Activated CD4-positive, alpha-beta T cell treated with anti-CD3 and anti-CD28 coated beads, Interleukin-2, amount 10 ng/mL, durations not matched to agents 24 days and 14 days (primary cell): ENCODE results near the gene SGCD. TPM values are rescaled to one million over a fixed set of nuclear protein-coding genes. Genes with fewer than 3 reads are reported as not detected.

Experiments used
- DNase-seq: peaks from one replicate; pipeline ENCODE4 v3.0.0; 2022
- H3K27ac Mint-ChIP-seq: one replicate; pipeline ENCODE4 v1.8.0; 2022; ENCODE audit warnings: mild to moderate bottlenecking, mixed read lengths
- H3K27me3 Mint-ChIP-seq: one replicate; pipeline ENCODE4 v1.8.0; 2022; ENCODE audit warnings: mixed read lengths
- H3K36me3 Mint-ChIP-seq: one replicate; pipeline ENCODE4 v1.8.0; 2022; ENCODE audit warnings: low read depth, mild to moderate bottlenecking, mixed read lengths
- H3K4me1 Mint-ChIP-seq: one replicate; pipeline ENCODE4 v1.8.0; 2021; ENCODE audit warnings: mixed read lengths
- H3K4me3 Mint-ChIP-seq: one replicate; pipeline ENCODE4 v1.8.0; 2022; ENCODE audit warnings: mild to moderate bottlenecking, moderate library complexity, mixed read lengths
- H3K9me3 Mint-ChIP-seq: one replicate; pipeline ENCODE4 v1.8.0; 2021; ENCODE audit warnings: mixed read lengths
- intact Hi-C: fragments of 100-400 bp; cut with micrococcal nuclease; formaldehyde crosslinking; loops from one replicate; pipeline ENCODE4 v1.15.1; 2023
- total RNA-seq: library from RNA; stranded (reverse); gene quantifications from 2 replicates; pipeline ENCODE4 v1.2.3, GENCODE V29; 2022

The SGCD gene
- total RNA-seq, 1 donor from 2014 or later = not detected

DNA sequence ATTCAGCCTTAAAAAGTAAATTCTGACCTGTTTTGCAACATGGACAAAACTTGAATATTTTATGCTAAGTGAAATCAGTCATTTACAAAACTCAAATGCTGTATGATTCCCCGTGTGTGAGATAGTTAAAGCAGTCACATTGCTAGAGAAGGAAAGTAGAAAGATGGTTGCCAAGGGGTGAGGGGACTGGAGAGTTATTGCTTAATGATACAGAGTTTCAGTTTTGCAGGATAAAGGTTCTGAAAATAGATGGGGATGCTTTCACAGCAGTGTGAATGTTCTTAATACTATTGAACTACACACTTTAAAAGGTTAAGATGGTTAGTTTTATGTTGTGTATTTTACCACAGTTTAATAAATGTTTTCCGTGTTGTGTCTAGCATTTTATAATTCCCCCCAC is 51.2 kb downstream of the SGCD start:
- Mint-ChIP-seq H3K27ac (no peak overlapping the region), H3K4me3 (no peak overlapping the region), H3K27me3 (peaks cover 25% of the 10 kb centered on the region), H3K36me3 (no peaks in the 10 kb centered on the region), H3K4me1 (no peaks in the 10 kb centered on the region), H3K9me3 (no peaks in the 10 kb centered on the region)
- intact Hi-C loops = no loop called here
- DNase-seq = no peak

DNA sequence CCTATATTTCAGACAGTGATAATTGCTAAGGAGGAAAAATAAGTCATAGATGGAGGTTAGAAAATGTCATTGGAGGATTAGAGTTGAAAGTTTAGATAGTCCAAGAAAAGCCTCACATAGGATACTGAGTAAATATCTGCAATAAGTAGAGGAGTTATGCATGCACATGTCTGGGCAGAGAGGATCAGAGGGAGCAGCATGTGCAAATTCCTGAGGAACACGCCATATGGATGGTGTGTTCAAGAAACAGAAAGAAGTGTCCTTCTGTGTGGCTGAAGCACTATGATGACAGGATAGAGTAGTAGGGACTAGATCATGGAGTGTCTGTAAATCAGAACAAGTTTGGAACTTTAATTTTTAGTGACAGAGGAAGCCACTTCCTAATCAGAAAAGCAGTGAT is 52.2 kb downstream of the SGCD start:
- H3K27me3 Mint-ChIP-seq = peaks cover 25% of the 10 kb centered on the region
- no peaks in the 10 kb centered on the region for H3K36me3 Mint-ChIP-seq
- no peak overlapping the region for H3K27ac Mint-ChIP-seq
- no peak overlapping the region for H3K4me3 Mint-ChIP-seq
- H3K9me3 Mint-ChIP-seq = no peaks in the 10 kb centered on the region
- no peak for DNase-seq
- intact Hi-C loops = no loop called here
- H3K4me1 Mint-ChIP-seq = no peaks in the 10 kb centered on the region

DNA sequence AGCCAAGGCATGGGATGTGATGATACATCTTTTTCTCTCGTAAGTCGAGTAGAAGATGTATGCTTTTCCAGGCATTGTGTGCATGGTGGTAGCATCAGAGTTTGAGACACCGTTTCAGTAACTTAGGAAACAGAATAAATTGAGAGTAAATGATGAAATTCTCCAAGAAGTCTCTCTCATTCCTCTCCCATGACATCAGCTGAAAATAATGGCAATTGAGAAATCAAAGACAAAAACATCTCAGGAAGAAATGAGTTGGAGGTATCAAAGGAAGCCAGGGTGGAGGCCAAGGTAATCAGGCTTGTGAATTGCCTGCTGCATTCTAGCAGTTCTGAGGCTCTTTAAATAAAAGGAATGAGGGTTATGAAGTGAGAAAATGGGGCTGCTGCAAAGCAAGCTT is 53.9 kb downstream of the SGCD start:
- H3K4me3 Mint-ChIP-seq = no peak overlapping the region
- no peaks in the 10 kb centered on the region for H3K9me3 Mint-ChIP-seq
- H3K36me3 Mint-ChIP-seq = no peaks in the 10 kb centered on the region
- no peaks in the 10 kb centered on the region for H3K4me1 Mint-ChIP-seq
- H3K27ac Mint-ChIP-seq = no peak overlapping the region
- peaks cover 22% of the 10 kb centered on the region for H3K27me3 Mint-ChIP-seq
- DNase-seq = no peak
- intact Hi-C loops = no loop called here

DNA sequence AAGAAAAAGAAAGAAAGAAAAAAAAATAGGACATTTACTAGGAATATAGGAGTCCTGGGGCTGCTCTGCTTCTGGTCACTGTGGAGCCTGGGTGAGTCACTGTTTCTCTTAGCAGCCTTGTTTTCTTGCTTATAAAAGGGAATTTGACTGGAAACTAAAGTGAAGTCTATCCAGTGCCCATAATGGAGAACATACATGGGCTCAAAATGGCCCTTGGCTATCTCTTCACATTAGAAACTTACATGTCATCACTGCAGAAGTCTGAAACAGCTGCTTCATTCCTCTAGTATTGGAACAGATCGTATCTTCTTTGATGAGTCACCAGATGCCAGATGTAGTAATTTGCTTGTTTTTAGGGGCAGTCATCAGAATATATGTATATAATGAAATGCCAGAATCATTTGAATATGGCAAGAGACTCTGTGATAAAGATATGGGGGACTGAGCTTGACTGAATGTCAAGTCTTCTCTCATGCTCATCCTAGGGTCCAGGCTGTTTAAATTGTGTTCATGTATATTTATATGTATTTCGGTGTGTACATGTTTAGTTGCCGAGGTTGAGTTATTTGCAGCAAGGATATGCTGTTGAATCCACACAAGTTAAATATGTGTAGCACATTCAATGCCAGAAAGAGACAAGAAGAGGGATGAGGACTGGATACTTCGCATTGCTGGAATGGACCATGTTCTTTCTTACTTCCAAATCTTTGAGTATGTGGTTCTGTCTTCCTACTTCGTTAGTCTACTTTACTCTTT is 56.7 kb downstream of the SGCD start:
- intact Hi-C loops = no loop called here
- no peaks in the 10 kb centered on the region for H3K9me3 Mint-ChIP-seq
- no peak overlapping the region for H3K27ac Mint-ChIP-seq
- H3K4me1 Mint-ChIP-seq = no peaks in the 10 kb centered on the region
- no peak overlapping the region for H3K4me3 Mint-ChIP-seq
- H3K36me3 Mint-ChIP-seq = no peaks in the 10 kb centered on the region
- DNase-seq = no peak
- peaks cover 17% of the 10 kb centered on the region for H3K27me3 Mint-ChIP-seq

DNA sequence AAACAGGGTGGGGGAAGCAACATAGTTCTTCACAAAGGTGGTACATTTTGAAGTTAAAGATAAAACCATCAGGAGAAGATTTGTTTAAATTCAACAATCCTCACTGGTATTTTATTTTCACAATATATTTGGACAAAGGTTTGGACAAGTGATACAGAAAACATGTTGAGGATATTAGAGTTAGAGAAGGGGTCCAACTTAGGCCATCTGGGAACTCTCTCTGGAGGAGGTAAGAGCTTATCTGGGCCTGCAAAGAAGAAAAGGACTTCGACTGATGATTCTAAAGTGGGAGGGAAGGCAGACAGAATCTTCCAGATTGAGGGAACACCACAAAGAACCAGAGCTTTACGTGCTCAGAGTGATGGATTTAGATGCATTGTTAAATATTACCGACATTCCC is 58.5 kb downstream of the SGCD start:
- no peak for DNase-seq
- intact Hi-C loops = no loop called here
- H3K4me1 Mint-ChIP-seq = no peaks in the 10 kb centered on the region
- H3K9me3 Mint-ChIP-seq = no peaks in the 10 kb centered on the region
- H3K4me3 Mint-ChIP-seq = no peak overlapping the region
- H3K27ac Mint-ChIP-seq = no peak overlapping the region
- H3K27me3 Mint-ChIP-seq = peaks cover 6% of the 10 kb centered on the region
- H3K36me3 Mint-ChIP-seq = no peaks in the 10 kb centered on the region

DNA sequence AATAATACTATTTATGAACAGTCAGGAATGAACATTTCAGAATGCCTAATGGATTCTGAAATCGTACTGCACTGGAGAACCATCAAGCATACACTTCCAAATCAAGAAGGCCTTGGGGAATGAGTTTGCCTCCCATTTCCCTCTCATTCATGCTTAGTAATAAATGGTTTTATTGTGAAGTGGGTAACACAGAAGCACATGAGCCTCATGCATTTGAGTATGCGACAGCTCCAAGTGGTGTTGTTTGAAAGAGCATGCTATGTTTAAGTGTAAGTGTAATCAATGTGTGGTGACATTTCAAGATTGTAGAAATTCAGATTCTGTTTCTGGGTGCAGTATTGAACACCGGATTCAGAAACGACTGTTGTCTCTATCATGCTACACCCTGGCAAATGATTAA is 60.0 kb downstream of the SGCD start:
- no peak overlapping the region for H3K4me3 Mint-ChIP-seq
- no peak overlapping the region for H3K27ac Mint-ChIP-seq

DNA sequence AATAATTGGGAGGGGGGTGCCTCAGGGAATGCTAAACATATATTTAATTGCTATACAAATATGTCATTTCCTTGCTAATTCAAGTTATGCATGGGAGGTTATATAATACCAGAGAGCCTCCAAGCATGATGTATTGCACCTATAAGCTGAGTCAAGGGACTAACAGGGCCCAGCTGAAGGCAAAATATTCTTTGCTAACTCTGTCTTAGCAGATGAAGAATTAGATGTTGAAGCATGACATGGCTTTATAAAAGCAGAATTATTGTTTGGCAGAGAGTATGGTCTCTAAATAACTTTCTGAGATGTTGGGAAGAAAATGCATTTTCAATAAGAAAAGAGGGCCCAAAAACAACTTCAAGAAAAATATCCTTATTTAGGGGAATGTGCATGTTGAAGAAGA is 60.4 kb downstream of the SGCD start:
- no peaks in the 10 kb centered on the region for H3K36me3 Mint-ChIP-seq
- no peaks in the 10 kb centered on the region for H3K9me3 Mint-ChIP-seq
- intact Hi-C loops = no loop called here
- no peak overlapping the region for H3K27ac Mint-ChIP-seq
- no peak overlapping the region for H3K4me3 Mint-ChIP-seq
- DNase-seq = no peak
- H3K27me3 Mint-ChIP-seq = peaks cover 4% of the 10 kb centered on the region
- H3K4me1 Mint-ChIP-seq = no peaks in the 10 kb centered on the region

More for the DNA sequence above, 60.0 kb downstream of the SGCD start:
- H3K36me3 Mint-ChIP-seq = no peaks in the 10 kb centered on the region
- intact Hi-C loops = no loop called here
- H3K27me3 Mint-ChIP-seq = no peaks in the 10 kb centered on the region
- no peaks in the 10 kb centered on the region for H3K9me3 Mint-ChIP-seq
- DNase-seq = no peak
- H3K4me1 Mint-ChIP-seq = no peaks in the 10 kb centered on the region

DNA sequence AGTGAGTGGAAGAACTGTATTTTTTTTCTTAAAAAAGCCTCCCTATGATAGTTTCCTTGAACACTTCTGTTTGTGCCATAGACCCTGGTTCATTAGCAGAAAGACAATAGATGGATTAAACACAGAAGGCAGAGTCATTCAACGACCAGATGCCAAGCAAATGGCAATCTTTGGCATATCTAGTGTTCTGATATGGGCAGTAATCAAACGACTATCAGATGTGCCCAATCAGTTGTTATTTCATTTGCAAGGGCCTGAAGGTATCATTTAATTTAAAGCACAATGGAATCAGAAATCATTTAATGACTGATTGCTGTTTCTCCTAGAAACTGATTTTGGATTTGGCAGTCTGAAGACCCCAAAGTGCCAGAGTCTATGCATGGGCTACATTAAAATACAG is 61.3 kb downstream of the SGCD start:
- H3K4me3 Mint-ChIP-seq = no peak overlapping the region
- H3K36me3 Mint-ChIP-seq = no peaks in the 10 kb centered on the region
- peaks cover 9% of the 10 kb centered on the region for H3K27me3 Mint-ChIP-seq
- no peak for DNase-seq
- intact Hi-C loops = no loop called here
- no peaks in the 10 kb centered on the region for H3K9me3 Mint-ChIP-seq
- no peak overlapping the region for H3K27ac Mint-ChIP-seq
- H3K4me1 Mint-ChIP-seq = no peaks in the 10 kb centered on the region

DNA sequence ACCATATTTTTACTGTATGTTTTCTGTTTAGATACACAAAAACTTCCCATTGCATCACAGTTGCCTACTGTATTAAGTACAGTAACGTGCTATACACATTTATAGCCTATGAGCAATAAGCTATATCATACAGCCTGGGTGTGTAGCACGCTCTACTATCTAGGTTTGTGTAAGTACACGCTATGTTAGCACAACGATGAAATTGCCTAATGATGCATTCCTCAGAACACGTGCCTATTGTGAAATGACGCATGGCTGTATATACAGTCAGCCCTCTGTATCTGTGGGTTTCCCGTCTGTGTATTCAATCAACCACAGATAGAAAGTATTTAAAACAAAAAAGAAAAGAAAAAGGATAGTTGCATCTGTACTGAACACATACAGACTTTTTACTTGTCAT is 64.2 kb downstream of the SGCD start:
- H3K27me3 Mint-ChIP-seq = peaks cover 9% of the 10 kb centered on the region
- no peaks in the 10 kb centered on the region for H3K36me3 Mint-ChIP-seq
- DNase-seq = no peak
- H3K4me3 Mint-ChIP-seq = no peak overlapping the region
- no peak overlapping the region for H3K27ac Mint-ChIP-seq
- intact Hi-C loops = no loop called here
- no peaks in the 10 kb centered on the region for H3K9me3 Mint-ChIP-seq
- H3K4me1 Mint-ChIP-seq = no peaks in the 10 kb centered on the region

DNA sequence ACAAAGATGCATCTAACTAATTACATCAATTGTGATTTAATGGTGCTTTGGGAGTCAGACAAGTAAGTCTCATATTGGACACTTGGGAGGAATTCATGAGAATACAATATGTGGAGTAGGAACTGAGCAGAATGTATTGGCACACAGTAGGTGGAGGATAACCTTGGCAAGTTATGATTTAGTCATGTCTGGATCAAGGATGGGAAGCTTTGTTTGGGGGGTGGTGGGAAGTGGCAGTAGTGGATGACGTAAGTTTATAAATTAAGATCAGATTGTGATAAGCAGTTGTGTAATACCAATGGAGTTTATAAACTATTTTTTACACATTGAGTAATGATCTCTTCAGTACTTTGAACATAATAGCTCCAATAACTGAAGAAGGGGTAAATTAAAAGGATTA is 67.0 kb downstream of the SGCD start:
- H3K27ac Mint-ChIP-seq = no peak overlapping the region
- intact Hi-C loops = no loop called here
- H3K27me3 Mint-ChIP-seq = peaks cover 9% of the 10 kb centered on the region
- no peak for DNase-seq
- no peaks in the 10 kb centered on the region for H3K36me3 Mint-ChIP-seq
- H3K9me3 Mint-ChIP-seq = no peaks in the 10 kb centered on the region
- H3K4me1 Mint-ChIP-seq = no peaks in the 10 kb centered on the region
- no peak overlapping the region for H3K4me3 Mint-ChIP-seq

DNA sequence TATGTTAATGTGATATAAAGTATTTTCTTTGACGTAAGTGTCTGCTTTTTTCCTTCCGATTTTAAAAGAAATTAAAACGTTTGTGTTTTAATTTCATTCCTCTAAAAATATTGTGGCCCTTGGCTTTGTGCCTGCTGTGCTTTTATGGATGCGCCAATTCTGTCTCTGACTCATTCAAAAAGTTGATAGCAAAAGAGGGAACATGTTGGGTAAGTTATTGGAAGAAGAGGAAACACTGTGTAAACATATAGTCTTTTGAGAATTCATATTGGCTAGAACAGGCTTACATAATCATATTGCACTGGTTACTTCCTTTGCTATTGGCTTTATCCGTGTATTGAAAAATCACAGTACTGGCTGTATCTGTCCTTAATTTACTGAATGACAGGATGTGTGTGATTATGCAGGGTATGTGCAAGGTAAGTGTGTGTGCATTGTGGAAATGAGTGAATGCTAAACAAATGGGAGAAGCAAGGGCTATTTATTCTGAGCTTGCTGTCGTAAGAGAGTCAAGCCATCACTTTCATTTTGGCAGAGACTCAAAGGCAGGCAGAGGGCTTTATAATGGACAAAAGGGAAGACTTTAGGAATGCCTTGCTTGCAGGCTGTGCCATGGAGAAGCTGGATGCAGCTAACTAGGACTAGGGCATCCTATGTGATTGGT is 67.8 kb downstream of the SGCD start:
- no peaks in the 10 kb centered on the region for H3K4me1 Mint-ChIP-seq
- DNase-seq = no peak
- H3K27me3 Mint-ChIP-seq = peaks cover 9% of the 10 kb centered on the region
- H3K27ac Mint-ChIP-seq = no peak overlapping the region
- intact Hi-C loops = no loop called here
- no peaks in the 10 kb centered on the region for H3K9me3 Mint-ChIP-seq
- H3K36me3 Mint-ChIP-seq = no peaks in the 10 kb centered on the region
- H3K4me3 Mint-ChIP-seq = no peak overlapping the region

DNA sequence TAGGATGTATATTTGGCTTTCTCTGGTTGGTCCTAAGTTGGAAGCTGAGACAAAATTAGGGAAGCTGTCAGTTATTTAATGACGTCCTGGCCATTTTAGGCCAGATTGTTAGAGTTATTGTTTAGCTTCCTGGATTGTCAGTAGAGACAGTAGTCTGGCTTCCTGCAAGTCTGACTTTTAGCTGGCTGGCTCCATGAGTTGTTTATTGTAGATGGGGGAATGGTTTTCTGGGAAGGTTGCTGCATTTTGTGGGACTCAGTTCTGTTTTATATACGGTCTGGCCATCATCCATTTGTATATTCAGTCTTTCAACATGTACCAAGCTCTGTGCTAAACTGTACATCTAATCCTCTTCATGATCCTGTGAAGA is 68.3 kb downstream of the SGCD start:
- no peak for DNase-seq
- Mint-ChIP-seq H3K27ac (no peak overlapping the region), H3K36me3 (no peaks in the 10 kb centered on the region), H3K4me1 (no peaks in the 10 kb centered on the region), H3K9me3 (no peaks in the 10 kb centered on the region), H3K27me3 (peaks cover 9% of the 10 kb centered on the region), H3K4me3 (no peak overlapping the region)
- intact Hi-C loops = no loop called here

DNA sequence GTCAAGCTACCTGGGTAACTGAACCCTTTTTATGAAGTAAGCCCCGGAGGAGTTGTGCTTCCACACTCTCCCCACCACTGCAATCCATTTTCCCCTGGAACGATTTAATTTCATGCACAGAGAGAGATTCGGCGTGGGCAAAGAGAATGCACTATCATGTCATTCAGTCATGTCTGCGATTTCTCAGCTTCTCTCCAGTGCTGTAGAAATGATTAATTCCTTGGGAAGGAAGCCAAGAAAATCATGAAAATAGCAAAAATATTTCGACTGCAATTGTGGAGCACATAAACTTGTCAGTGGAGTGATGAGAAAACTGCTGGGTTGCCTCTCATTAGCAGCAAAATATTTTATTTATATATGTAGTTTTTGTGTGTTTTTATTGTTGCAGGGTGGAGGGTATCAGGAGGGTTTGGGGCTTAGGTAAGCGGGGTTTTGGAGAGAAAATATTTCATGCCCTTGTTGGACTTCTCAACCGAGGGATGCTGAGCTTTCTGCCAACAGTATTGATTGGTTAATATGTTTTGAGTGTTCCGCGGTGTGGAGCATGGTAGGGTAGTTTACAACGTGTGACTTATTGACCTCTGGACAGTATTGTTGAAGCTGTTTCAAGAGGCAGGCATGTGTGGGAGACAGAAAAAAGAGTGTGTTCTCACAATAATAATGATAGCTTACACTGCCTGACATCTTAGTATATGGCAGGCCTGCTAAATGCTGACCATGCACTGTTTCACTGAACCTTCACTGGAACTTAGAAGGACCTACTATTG is 69.3 kb downstream of the SGCD start:
- Mint-ChIP-seq H3K4me1 (no peaks in the 10 kb centered on the region), H3K27me3 (peaks cover 9% of the 10 kb centered on the region), H3K36me3 (no peaks in the 10 kb centered on the region), H3K9me3 (no peaks in the 10 kb centered on the region), H3K27ac (no peak overlapping the region), H3K4me3 (no peak overlapping the region)
- DNase-seq = no peak
- intact Hi-C loops = no loop called here

DNA sequence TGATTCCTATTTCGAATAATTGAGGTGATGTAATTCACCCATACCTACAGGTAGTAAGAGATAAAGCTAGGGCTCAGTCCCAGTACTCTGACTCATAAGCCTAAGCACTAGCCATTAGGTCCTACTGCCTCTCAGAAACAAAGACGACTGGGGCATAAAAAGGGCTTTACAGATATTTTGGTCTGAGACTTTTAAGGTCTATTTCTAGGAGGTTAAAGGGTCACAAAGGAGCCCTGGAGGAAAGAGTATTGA is 69.8 kb downstream of the SGCD start:
- no peaks in the 10 kb centered on the region for H3K9me3 Mint-ChIP-seq
- H3K36me3 Mint-ChIP-seq = no peaks in the 10 kb centered on the region
- no peak overlapping the region for H3K27ac Mint-ChIP-seq
- DNase-seq = no peak
- peaks cover 1% of the 10 kb centered on the region for H3K4me1 Mint-ChIP-seq
- H3K27me3 Mint-ChIP-seq = peaks cover 9% of the 10 kb centered on the region
- H3K4me3 Mint-ChIP-seq = no peak overlapping the region
- intact Hi-C loops = no loop called here
